ENCODE measurements around the gene TNNI3K.

Gene TNNI3K

GRCh38 chr1:74419611-74420010, 184.4 kb downstream of the TNNI3K start:
- TF ChIP-seq EZH2phosphoT487 (IDR thresholded peaks at IDR 0.05; ENCODE audit: low read length) = no peak
- no peak for TF ChIP-seq EZH2 (optimal IDR thresholded peaks at IDR 0.05; ENCODE audit: low read depth, low read length)
- no peak for TF ChIP-seq CTCF (IDR thresholded peaks at IDR 0.05; ENCODE audit: low read length)
- DNase-seq = no peak
- Histone ChIP-seq H3K79me2 (ENCODE audit: low read length) (no peaks in the 10 kb centered on the region), H3K4me1 (ENCODE audit: low read length) (no peaks in the 10 kb centered on the region), H3K9me3 (replicated peaks; ENCODE audit: insufficient read depth, low read length) (no peaks in the 10 kb centered on the region), H2AFZ (ENCODE audit: low read length) (no peak overlapping the region), H3K27me3 (replicated peaks; ENCODE audit: insufficient read depth, low read length) (no peaks in the 10 kb centered on the region), H3F3A (ENCODE audit: insufficient read depth, low read length) (no peaks in the 10 kb centered on the region), H4K20me1 (ENCODE audit: insufficient read depth, low read length) (no peaks in the 10 kb centered on the region), H3K27ac (ENCODE audit: low read length) (no peak overlapping the region), H3K9ac (ENCODE audit: low read length) (no peak overlapping the region), H3K36me3 (replicated peaks; ENCODE audit: insufficient read depth, low read length) (no peaks in the 10 kb centered on the region), H3K4me2 (ENCODE audit: low read depth, low read length) (no peak overlapping the region), H3K4me3 (ENCODE audit: low read length) (no peak overlapping the region), H3K9me2 (replicated peaks; ENCODE audit: insufficient read depth, low read length) (no peaks in the 10 kb centered on the region)

GRCh38 chr1:74420467-74420866, 185.3 kb downstream of the TNNI3K start:
- Histone ChIP-seq H3F3A (ENCODE audit: insufficient read depth, low read length) (no peaks in the 10 kb centered on the region), H3K79me2 (ENCODE audit: low read length) (no peaks in the 10 kb centered on the region), H2AFZ (ENCODE audit: low read length) (no peak overlapping the region), H3K9ac (ENCODE audit: low read length) (no peak overlapping the region), H3K27ac (ENCODE audit: low read length) (no peak overlapping the region), H3K27me3 (replicated peaks; ENCODE audit: insufficient read depth, low read length) (no peaks in the 10 kb centered on the region), H3K9me3 (replicated peaks; ENCODE audit: insufficient read depth, low read length) (no peaks in the 10 kb centered on the region), H3K9me2 (replicated peaks; ENCODE audit: insufficient read depth, low read length) (no peaks in the 10 kb centered on the region), H3K4me1 (ENCODE audit: low read length) (no peaks in the 10 kb centered on the region), H3K4me2 (ENCODE audit: low read depth, low read length) (no peak overlapping the region), H3K4me3 (ENCODE audit: low read length) (no peak overlapping the region), H3K36me3 (replicated peaks; ENCODE audit: insufficient read depth, low read length) (no peaks in the 10 kb centered on the region), H4K20me1 (ENCODE audit: insufficient read depth, low read length) (no peaks in the 10 kb centered on the region)
- DNase-seq = no peak
- TF ChIP-seq CTCF (IDR thresholded peaks at IDR 0.05; ENCODE audit: low read length) = no peak

- H3K27ac ChIP-seq (ENCODE audit: low read length) = no peak overlapping the region
- no peaks in the 10 kb centered on the region for H3K9me3 ChIP-seq (replicated peaks; ENCODE audit: insufficient read depth, low read length)
- no peak overlapping the region for H2AFZ ChIP-seq (ENCODE audit: low read length)
- DNase-seq = no peak
- no peaks in the 10 kb centered on the region for H3K36me3 ChIP-seq (replicated peaks; ENCODE audit: insufficient read depth, low read length)
- no peaks in the 10 kb centered on the region for H3K4me1 ChIP-seq (ENCODE audit: low read length)
- H3F3A ChIP-seq (ENCODE audit: insufficient read depth, low read length) = no peaks in the 10 kb centered on the region
- no peaks in the 10 kb centered on the region for H3K79me2 ChIP-seq (ENCODE audit: low read length)
- H3K27me3 ChIP-seq (replicated peaks; ENCODE audit: insufficient read depth, low read length) = no peaks in the 10 kb centered on the region
- no peak for TF ChIP-seq CTCF (IDR thresholded peaks at IDR 0.05; ENCODE audit: low read length)
- TF ChIP-seq EZH2phosphoT487 (IDR thresholded peaks at IDR 0.05; ENCODE audit: low read length) = no peak
- TF ChIP-seq EZH2 (optimal IDR thresholded peaks at IDR 0.05; ENCODE audit: low read depth, low read length) = no peak
- H3K4me2 ChIP-seq (ENCODE audit: low read depth, low read length) = no peak overlapping the region
- no peak overlapping the region for H3K4me3 ChIP-seq (ENCODE audit: low read length)
- H4K20me1 ChIP-seq (ENCODE audit: insufficient read depth, low read length) = no peaks in the 10 kb centered on the region
- H3K9me2 ChIP-seq (replicated peaks; ENCODE audit: insufficient read depth, low read length) = no peaks in the 10 kb centered on the region
- H3K9ac ChIP-seq (ENCODE audit: low read length) = no peak overlapping the region
Observed at GRCh38 chr1:74422421-74423292, 187.5 kb downstream of the TNNI3K start.
